ENCODE data around the gene C12orf60. TPM values are rescaled to one million over a fixed set of nuclear protein-coding genes. Genes with fewer than 3 reads are reported as not detected.
A peak's percentile ranks its signal among the peaks of the same experiment; 100 is the strongest.
"Not testable (repeated sequence)": the region's sequence is repeated elsewhere in the genome, so short reads cannot be mapped to it uniquely, and the experiment has no call there.

The C12orf60 gene, protein sequence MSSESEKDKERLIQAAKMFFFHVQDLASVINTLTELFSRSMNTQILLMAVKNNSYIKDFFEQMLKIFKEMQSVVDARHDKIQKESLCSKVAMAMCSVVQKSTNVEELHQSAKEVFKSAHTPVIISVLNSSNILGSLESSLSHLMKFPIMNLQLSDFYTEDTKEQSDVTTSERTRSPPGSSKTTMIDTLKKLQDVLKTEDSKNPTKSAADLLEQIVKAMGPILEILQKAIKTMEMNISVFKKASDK
- 1.9 TPM for total RNA-seq
- long read RNA-seq, partial matches to known transcripts: 0 of 1 reads
- long read RNA-seq, other reads (novel, unspliced or antisense): 0 of 1 reads

DNA sequence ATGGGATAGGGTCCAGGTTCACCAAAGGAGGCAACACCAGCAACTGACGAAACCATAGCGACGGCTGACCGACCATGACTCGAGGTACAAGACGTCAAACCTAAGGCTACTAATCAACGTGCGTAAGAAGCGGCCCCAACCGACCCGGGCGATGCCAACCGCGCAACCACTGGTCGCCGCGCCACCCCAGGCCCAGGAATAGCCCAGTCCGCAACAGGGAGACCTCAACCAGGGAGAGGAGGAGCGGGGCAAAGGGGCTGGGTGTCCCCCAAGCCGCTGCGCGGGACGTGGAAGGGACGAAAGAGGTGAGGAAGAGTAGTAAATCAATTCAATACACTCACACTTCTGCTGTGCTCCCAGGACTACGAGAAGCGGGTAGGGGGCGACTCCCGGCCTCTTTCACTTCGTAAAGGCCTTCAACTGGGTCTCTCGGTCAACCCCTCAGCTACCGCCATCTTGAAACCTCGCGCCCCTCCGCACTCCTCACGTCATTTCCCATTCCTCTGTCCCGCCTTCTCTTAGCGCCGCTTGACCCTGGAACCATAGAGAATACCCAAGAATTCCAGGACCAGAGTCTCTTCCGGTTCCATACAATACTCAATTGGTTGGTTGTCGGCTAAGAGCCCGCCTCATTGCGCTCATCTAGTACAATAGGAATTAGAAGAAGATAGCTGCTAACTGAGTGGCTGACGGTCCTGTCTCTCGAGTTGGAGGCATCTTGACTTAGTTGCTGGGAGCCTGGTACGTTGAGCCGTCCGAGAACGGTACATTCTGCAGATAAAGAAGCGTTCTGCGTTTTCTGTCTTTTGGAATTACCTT is at the start of gene C12orf60, which contains the start of gene WBP11:
Gene C12orf60, plus strand, starts transcription at position 660 of the 819 bp plus-strand sequence. CDS start 19,266 bp downstream, outside the sequence.
Gene WBP11, minus strand, starts transcription at position 468 of the 819 bp plus-strand sequence. CDS start 2,095 bp downstream, outside the sequence.
- DNase-seq: peak; percentile 92
- H3K27me3 ChIP-seq (ENCODE audit: low read depth): no peaks in the 10 kb centered on the region
- peaks cover 16% of the 10 kb centered on the region for H3K36me3 ChIP-seq
- H3K9me3 ChIP-seq (replicated peaks): no peaks in the 10 kb centered on the region
- H3K4me3 ChIP-seq: peak within 1 kb of the TSS; percentile 96
- peak within 1 kb of the TSS; percentile 90 for H3K27ac ChIP-seq (replicated peaks)
- intact Hi-C loops (cut with micrococcal nuclease): no loop called here
- peaks cover 38% of the 10 kb centered on the region for H3K4me1 ChIP-seq
- TF ChIP-seq, protein P1, sequence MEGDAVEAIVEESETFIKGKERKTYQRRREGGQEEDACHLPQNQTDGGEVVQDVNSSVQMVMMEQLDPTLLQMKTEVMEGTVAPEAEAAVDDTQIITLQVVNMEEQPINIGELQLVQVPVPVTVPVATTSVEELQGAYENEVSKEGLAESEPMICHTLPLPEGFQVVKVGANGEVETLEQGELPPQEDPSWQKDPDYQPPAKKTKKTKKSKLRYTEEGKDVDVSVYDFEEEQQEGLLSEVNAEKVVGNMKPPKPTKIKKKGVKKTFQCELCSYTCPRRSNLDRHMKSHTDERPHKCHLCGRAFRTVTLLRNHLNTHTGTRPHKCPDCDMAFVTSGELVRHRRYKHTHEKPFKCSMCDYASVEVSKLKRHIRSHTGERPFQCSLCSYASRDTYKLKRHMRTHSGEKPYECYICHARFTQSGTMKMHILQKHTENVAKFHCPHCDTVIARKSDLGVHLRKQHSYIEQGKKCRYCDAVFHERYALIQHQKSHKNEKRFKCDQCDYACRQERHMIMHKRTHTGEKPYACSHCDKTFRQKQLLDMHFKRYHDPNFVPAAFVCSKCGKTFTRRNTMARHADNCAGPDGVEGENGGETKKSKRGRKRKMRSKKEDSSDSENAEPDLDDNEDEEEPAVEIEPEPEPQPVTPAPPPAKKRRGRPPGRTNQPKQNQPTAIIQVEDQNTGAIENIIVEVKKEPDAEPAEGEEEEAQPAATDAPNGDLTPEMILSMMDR (IDR thresholded peaks at IDR 0.05; ENCODE audit: borderline replicate concordance): no peak

DNA sequence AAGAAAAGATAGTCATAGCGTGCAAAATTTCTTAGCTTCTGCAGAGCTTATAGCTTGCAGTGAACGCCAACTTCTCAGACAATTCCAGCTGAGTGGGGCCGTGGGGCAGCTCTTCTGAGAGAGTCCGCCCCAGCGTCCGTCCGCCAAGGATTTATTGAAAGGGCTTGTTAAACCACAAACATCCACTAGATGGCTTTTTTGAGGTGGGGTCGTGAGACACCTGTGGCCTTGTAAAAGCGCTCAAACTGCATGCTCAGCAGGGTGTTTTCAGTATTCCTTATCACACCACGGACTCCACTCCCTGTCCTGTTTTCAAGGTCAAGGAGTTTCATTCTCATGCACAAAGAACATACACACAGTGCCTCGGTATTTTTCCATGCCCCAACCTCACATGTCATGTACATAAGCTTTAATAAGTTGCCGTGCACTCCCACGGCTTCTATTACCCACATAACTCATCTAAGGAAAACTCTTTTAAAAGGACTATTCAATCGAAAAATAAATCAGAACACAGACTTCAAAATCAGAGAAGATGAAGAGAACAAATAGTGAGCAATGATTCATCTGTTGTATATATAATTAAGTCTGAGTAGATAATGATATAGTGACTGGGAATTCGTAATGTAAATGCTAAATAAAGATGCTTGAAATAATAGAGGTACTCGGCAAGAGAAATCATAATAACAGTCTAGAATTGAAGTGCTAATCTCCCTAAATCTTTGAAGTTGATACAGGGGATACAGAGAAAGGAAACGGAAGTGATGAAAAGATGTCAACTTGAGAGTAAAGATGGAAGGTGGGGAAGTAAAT is 46.9 kb upstream of the C12orf60 start:
- Histone ChIP-seq H3K4me3 (no peak overlapping the region), H3K36me3 (no peaks in the 10 kb centered on the region), H3K4me1 (no peaks in the 10 kb centered on the region), H3K27me3 (ENCODE audit: low read depth) (no peaks in the 10 kb centered on the region), H3K27ac (replicated peaks) (no peak overlapping the region), H3K9me3 (replicated peaks) (no peaks in the 10 kb centered on the region)
- no peak for DNase-seq
- intact Hi-C loops (cut with micrococcal nuclease): no loop called here
- TF ChIP-seq, protein P1 (IDR thresholded peaks at IDR 0.05; ENCODE audit: borderline replicate concordance): peak; percentile 40

- intact Hi-C loops (cut with micrococcal nuclease); H3K27ac ChIP-seq (replicated peaks); H3K9me3 ChIP-seq (replicated peaks); H3K4me1 ChIP-seq; H3K27me3 ChIP-seq (ENCODE audit: low read depth); DNase-seq; H3K36me3 ChIP-seq; H3K4me3 ChIP-seq: not testable (repeated sequence)
These were observed 43.7 kb upstream of the C12orf60 start for GRCh38 chr12:14759711-14760280.

- Histone ChIP-seq H3K4me3 (no peak overlapping the region), H3K36me3 (peaks cover 34% of the 10 kb centered on the region), H3K27me3 (ENCODE audit: low read depth) (no peaks in the 10 kb centered on the region), H3K9me3 (replicated peaks) (peaks cover 23% of the 10 kb centered on the region), H3K4me1 (peaks cover 27% of the 10 kb centered on the region), H3K27ac (replicated peaks) (no peak overlapping the region)
- intact Hi-C loops (cut with micrococcal nuclease): no loop called here
- no peak for DNase-seq
- TF ChIP-seq, protein P1 (IDR thresholded peaks at IDR 0.05; ENCODE audit: borderline replicate concordance): no peak
These were observed 38.1 kb upstream of the C12orf60 start for GRCh38 chr12:14765398-14765797.

DNA sequence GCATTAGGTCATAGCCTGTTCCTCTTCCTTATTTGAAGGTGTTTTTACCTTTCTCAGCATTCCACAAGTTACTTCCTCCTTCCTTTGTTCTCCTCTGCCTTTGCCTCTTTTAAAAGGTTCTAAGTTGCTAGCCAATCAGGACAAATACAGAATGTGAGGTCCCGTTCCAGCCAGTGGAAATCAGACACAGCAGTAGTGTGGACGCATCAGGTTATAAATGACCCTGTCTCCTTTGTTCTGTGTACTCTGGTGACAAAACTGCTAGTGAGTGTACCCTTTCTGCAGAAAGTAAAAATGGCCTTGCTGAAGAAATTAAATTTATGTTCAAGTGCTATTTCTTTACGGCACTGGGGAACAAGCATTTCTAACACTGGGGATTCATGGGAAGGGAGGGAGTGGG is 37.5 kb upstream of the C12orf60 start:
- H3K27me3 ChIP-seq (ENCODE audit: low read depth); intact Hi-C loops (cut with micrococcal nuclease); H3K4me3 ChIP-seq; DNase-seq; H3K27ac ChIP-seq (replicated peaks): not testable (repeated sequence)
- peaks cover 34% of the 10 kb centered on the region for H3K36me3 ChIP-seq
- peaks cover 23% of the 10 kb centered on the region for H3K9me3 ChIP-seq (replicated peaks)
- H3K4me1 ChIP-seq: peaks cover 34% of the 10 kb centered on the region

All from left ventricle myocardium inferior (tissue), 1 donor.